Eye (tissue), 1 donor: ENCODE data around the gene ATXN7L1.

Experiments
- DNase-seq: peaks from one replicate; pipeline ENCODE4 v3.0.0-alpha.2; 2015

ATXN7L1 gene

DNA sequence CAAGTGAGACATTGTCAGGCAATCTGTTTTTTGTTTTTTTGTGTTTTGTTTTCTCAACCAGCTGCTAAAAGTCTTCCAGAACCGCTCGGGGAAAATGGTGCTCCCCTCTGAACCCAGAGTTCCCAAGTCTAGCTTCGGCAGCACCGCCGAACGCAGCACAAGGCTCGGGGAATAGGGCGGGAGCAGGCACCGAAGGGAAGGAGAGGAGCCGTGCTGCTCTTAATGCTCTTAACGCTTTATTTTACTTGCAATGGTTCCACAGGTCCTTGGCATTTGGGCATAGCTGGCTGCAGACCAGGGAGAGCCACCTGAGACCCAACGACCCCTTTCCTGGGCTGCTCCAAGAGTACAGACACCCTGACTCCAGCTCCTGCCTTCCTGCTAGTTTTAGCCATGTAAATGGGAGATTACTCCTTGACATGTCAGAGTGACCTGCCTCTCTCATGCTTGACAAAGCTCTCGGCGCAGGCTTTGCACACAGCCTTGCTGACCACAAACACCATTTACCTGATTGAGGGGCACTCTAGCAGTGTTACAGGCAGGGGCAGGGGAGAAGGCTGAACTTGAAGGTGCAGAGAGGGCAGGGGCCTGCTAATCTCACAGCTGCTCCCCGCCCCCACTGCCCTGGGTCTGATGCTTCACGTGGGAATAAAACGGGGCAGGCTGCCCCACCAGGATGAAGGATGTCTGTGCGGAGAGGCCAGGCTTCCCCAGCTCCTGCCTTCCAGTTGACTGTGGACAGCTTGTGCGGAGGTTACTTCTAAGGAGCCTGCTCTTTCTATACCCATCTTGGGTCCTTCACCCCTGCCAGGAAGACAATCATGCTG is 236.5 kb downstream of the ATXN7L1 start:
- DNase-seq = peak; percentile 67

DNA sequence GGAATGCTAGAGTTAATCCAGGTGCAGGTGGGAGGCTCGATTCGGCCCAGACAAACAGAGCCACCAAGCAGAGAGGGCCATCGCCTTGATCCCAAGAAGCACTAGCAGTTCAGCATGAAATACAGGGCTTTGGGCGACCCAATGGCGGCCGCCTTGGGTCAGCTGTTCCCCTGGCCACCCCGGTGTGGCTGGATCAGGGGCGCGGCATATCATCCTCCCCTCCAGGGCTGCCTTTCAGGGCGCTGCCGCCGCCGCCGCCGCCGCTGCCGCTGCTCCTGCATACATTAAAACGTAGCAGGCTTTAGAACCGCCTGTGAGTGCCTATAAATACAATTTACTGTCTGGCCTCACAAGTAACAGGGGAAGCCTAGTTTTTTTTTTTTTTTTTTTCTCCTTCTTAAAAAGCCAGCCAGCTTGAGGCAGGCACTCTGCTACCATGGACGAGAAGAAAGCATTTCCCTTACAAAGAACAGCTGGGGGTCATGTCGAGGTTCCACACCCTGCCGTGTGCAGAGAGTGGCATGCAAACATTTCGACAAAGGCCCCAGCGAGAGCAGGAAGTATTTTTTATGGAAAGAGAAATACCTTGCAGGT is 237.4 kb downstream of the ATXN7L1 start:
- DNase-seq = peak; percentile 75

DNA sequence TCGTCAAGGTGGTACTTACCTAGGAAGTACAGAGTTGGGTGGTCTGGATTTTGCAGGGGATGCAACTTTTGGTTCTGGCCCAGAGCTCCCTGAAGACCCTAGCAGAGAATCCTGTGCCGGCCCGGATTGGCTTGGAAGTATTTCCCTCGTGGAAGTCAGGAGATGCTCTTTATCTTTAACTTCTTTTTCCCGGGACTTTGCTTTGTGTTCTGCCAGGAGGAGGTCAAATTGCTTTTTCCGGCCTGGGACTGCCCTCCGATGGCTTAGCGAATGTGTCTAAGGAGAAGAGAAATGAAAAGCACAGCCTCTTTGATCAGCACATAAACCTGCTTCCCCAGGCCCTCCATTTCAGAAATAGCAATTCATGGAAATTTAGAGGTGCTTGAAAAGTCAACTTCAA is 238.1 kb downstream of the ATXN7L1 start:
- DNase-seq = no peak

DNA sequence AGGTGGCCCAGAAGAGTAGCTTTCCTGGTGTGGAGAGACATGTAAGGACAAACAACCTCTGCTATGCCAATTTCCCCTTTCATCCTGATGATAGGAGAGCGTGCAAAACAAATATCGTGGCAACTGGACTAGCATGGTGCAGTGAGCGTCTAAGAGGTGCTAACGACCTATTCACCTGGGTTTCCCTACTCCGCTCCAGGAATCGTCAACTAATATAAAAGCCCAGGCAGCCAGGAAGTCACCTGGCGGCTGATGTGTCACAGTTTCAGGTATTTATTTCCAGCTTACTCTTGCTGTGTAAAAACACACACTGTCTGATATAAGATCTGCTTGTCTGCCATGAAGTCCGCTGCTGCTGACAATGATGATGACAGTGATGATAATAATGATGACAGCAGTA is 238.6 kb downstream of the ATXN7L1 start:
- DNase-seq = no peak

DNA sequence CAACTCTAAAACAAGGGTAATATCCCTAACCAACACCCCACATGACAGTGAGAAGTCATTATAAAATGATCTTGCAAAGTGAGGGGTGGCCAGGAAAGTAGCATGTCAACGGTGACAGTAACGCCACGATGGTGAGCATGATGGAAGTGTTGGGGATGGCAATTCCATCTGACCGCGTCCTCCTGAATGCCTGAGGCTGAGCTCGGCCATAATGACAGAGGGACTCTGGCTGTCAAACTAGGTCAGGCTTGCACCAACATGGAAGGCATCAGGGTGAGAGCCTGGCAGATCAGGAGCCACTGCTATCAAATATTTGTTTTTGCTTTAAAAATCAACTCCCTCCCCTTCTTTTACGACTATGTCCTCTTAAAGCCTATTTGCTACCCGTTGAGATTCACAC is 239.4 kb downstream of the ATXN7L1 start:
- no peak for DNase-seq

DNA sequence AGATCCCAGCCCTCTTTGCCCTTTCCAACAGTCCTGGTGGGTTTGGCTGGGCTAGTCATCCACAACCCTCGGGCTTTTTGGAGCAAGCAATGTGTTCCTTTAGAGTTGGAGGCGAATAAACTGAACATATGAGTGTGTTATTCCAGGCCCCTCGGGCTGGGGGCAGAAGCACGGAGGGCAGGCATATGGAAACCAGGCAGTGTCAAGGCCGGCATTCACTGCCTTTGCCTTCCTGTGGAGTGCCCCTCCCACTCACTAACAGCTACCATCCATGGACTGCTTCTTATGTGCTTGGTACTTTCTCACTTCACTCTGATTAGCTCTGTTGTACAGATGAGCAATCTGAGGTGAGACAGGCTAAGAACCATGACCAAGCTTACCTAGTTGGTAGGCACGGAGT is 241.2 kb downstream of the ATXN7L1 start:
- DNase-seq = no peak

DNA sequence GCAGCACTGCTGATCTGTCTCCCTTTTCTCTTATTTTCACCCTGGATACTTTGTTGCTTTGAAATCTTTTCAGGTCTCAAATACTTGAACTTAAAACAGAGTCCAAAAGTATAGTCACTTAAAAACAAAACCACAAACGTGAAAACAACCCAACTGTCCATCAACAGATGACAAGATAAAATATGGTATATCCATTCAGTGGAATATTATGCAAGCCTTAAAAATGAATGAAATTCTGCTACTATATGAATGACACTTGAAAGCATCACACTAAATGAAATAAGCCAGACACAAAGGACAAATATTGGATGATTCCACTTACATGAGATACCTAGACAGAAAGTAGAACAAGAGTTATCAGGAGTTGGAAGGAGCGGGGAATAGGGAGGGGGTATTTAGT is 250.4 kb downstream of the ATXN7L1 start:
- DNase-seq = no peak

DNA sequence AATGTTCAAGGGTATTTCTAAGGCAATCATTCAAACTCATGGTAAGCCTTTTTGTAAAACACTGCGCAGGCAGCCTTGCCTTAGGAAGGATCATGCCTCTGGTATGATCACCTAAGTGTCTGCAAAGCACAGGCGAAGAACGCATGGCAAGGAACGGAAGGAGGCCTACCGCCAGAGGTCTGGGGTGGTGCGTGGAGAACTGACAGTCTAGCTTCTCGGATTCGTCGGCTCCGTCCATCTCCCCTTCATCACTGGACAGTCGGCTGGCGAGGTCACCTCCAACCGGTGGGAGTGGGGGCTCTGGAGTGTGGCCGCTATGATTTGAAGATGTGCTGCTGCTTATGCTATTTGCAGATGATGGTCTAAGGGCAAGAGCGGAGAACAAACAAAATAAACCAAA is 252.5 kb downstream of the ATXN7L1 start:
- no peak for DNase-seq

DNA sequence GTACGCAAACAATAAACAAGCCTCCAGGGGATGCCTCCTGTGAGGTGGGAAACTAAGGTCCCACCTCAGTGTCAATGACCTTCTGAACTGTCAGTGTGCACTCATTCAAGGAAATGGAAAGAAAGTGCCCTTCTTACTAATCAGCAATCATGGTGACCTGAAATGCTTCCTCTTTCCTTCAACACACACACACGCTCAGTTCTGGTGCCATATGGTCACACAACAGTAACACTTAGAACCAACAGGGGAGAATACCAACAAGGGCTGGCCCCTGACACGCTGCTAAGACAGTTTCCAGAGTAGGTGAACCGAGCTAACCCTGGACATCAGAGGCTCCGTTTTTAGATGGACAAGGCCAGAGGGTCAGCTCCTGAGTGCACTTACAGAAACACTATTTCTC is 253.0 kb downstream of the ATXN7L1 start:
- no peak for DNase-seq

DNA sequence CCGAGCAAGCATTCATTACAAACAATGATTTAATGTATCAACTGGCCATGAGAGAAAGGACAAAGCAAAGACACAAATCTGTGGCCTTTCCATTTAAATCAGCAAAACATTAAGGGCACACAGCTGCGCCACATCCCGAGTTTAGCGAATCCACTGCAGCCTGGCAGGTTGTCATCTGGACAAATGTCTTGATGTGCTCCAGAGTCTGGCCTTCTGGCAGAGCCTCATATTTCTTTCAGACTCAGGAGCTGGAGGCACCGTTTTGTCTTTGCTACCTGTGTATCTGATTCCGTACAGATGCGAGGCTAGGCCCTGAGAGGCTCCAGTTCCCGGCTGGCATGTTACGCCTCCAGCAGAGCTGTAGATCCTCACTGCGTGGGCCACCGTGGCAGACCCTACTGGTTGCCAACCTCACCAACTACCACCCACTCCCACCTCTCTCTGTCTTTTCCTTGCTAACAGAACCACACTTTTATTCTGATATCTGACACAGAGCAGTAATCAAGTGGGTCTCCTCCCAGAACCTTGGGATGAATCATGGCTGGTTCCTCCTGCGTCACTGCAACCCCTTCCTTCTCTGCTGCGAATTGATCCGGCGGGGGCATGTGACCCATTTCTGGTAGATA is 254.2 kb downstream of the ATXN7L1 start:
- no peak for DNase-seq

DNA sequence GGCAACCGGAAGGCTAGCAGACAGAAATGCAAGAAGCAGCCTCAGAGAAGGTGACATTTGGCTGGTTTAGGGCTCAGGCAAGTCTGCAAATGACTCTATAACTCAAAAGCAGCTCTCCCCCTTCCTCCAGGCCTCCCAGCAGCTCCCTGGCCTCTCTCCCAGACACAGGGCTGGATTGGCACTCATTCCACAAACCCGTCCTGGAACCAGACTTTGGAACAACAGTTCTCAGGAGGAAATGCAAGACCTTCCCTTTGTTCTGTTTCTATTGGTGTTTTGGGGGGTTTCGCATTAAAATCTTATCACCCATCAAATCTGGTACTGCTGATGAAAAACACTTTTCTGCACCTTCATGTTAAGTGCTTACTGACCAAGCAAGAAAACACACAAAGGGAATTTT is 254.8 kb downstream of the ATXN7L1 start:
- DNase-seq = peak; percentile 14

DNA sequence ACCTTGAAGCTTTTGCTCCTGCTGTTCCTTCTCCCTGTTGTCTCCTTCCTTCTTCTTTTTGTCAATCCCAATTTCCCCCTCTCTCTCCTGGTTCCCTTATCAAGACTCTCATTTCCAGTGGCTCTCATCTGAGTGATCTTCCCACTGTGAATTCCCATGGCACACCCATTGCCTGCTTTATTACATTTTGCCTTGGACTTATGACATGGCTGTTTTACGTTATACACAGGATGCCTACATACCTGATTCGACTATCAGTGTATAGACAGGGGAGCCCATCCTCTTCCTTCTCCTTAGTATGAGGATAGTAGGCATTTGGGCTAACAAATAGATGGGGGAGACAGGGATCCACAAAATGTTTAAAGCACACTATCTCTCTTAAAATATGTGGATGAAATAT is 255.2 kb downstream of the ATXN7L1 start:
- no peak for DNase-seq

DNA sequence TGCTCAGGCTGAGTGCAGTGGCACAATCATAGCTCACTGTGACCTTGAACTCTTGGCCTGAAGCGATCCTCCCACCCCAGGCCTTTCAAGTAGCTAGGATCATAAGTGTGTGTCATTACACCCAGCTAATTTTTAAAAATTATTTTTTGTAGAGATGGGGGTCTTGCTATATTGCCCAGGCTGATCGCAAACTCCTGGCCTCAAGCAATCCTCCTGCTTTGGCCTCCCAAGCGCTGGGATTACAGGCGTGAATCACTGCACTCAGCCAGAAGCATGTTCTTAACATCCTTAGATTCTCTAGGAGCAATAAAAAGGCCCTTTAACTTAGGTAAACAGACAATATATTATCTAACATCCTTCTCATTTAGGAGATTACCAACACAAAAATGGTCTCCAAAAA is 256.8 kb downstream of the ATXN7L1 start:
- DNase-seq = no peak

DNA sequence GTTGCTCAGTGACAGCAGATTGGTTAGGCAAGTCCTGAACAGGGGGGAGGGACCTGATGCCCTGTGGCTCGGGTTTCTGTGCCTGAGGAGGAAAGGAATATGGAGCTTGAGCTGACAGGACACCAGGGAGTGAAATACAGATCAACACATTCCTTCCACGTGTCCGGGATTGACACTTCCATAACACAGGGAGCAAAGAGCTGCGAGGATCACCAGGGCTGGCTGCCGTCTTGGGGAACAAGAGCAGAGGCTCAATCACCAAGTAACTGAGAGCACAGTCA is 258.4 kb downstream of the ATXN7L1 start:
- no peak for DNase-seq

DNA sequence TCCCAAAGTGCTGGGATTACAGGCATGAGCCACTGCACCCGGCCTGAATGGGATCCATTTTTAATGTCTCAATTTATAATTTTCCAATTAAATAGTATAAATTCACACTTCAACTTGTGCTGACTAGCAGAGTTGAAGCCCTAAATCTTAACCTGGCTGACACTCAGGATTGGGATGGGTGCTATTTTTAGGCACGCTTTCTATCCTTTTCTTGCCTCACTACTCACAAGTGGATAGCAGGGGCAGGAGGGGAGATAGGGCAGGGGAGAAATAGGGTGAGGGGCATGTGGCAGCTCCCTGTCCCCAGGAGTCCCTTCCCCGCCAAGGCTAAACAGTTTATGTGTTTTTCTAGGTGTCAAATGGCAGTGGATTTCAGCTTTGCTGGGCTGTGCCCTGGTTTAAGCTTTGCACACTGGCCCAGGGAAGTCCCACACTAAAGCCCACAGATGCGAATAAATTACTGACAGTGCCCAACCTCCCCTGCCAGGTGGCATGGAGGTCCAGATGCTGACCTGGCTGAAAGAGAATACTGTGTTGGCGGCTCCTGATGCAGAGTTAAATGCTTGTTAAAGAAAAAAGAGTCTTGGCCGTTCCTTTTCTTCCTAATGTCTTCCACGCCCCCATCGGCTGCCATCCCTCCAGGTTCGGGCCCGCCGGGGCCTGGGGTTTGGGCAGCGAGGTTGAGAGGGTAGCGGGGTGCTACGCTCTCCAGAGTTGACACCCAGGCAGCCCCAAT is 259.0 kb downstream of the ATXN7L1 start:
- no peak for DNase-seq

DNA sequence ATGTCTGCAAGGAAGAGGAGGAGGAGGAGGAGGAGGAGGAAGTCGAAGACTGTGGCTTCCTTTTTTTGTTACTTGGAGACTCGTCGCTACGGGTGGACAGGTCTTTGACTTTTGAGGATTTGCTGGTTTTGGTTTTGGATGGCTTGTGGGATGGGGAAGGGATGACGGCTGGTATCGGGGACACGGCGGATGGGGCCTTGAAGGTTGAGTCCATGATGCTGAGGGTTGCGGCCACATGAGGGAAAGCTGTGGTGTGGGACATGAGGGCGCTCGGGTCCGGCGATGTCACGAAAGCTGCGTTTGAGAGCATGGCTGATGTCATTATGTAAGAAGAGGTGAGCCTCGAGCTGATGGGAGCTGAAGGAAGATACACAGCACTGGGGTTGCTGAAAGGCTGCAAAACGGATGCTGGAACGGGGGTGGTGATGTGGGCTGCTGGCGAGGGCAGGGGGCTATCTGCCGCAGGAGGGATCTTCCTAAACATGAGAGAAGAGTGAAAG is 262.0 kb downstream of the ATXN7L1 start:
- no peak for DNase-seq

DNA sequence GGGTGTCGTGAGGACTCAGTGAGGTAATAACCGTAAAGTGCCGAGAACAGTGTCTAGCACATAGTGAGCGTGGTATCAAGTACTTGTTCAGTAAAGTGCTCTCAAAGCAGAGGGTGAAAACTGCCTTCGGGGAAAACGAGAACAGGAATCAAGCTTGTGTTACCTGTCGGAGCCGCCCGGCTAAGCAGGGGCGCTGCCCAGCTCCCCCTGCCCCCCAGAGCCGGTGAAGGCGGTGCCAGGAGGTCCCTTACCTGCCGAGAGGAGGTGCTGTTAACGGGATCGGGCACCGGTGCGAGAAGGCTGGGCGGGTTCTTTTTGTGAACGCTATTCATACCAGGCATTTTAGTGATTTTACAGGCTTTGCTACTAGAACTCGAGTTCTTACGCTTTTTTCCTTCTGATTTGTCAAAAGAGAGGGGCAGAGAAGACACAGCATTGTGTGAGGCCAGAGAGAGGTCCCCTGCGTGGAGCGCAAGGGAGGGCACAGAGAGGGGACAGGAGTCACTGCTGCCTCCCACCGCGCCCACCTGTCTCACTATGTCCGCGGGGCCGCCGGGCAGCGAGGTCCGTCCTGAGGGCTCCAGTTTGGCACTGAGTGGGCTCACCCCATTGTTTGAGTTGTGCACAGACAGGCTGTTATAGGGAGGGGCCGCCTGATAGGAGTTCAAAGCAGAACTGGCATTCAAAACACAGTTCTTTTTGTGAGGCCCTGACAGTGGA is 262.6 kb downstream of the ATXN7L1 start:
- no peak for DNase-seq

DNA sequence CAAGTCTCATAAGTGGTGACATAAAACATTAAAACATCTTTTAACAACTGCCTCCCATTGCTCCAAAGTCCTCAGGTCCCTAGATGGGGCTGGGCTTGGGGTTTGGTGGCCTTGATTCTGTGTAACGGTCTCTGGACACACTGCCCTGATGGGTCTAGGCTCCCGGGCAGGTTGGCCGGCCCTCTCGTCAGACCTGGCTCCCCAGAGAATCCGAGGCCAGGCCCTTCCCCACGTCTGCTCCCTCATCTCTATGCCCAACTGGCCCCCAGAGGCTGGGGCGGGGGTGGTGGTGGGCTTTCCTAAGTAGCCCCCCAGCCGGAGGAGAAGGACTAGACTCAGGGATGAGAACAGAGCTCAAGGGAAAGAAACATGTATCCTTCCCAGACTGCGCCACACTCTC is 263.6 kb downstream of the ATXN7L1 start:
- no peak for DNase-seq

DNA sequence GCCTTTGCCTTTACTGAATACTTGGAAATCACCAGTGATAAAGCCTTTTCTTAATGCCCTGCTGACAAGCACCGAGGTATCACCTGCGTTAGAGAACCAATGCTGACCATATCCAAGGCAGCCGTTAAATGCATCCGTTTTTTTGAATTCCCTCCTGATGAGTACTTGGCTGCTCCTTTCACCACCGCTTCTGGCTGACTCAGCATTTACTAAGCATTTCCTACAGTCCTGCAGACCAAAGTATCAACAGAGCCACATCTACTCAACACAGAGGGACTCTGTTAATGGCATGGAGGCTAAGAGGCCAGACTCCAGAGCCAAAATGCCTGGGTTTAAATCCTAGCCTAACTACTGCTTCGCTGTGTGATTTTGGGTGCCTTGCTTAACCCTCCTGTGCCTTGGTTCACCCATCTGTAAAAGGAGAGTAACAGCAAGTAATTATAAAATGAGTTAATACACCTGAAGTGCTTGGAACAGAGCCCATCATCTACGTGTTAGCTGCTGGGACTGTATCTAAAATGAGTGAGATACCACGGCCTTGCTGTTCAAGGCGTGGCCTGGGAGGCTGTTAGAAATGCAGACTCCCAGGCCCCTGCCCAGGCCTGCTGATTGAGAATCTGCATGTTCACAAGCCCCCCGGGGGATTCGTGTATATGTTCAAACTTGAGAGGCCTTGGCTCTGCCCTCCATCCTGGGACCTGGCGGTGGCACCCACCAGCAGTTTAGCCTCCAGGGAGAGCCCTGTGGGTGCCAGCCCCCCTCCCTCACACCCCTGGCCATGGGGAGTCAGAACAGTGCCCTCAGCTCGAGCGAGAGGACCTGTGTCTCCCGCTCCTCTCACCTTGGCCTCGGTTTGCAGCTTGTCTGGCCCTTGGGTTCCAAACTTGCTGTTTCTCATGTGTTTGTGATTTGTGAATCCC is 264.3 kb downstream of the ATXN7L1 start:
- DNase-seq = no peak

DNA sequence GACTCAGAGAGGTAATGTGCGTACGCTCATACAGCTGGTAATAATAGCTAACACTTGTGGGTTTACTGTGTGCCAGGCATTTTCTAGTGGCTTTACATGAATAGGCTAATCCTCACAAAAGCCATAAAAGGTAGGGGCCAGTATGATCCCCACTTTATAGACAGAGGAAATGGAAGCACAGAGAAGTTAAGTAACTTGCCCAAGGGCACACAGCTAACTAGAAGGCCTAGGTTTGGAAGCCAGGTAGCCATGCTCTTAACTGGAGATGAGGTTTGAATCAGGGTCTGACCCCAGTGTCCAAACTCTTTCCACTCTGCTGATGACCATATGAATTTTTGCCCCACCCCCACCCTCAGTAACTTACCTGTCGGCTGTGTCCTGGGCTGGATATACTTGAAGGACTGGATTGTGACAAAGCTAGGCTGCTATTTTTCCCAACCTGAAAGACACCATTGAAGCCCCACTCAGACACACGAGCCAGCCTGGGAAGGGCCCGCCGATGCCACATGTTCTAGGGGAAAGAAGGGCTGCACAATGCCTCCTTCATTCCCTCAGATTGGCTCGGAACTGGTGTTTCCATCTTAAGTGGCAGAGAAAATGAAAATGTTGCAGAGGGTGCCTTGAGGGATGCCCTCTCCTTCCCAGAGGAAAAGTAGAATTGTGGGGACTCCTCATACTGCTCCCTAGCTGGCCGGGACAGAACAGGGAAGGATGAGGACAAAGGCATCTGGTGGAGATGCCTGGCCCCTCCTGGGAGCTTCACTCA is 266.1 kb downstream of the ATXN7L1 start:
- no peak for DNase-seq
